GM18868 (cell line): Measurements from ENCODE around the gene CASZ1.

Experiments
- ATAC-seq: cut with Tn5 transposase; IDR thresholded peaks from one replicate; pipeline ENCODE4 v1.9.1; 2021; ENCODE audit warnings: mild to moderate bottlenecking, moderate library complexity; ENCODE audit not compliant: unreplicated experiment

Gene CASZ1

GRCh38 chr1:10734375-10734774, 62.1 kb downstream of the CASZ1 start:
- ATAC-seq: no peak

GRCh38 chr1:10733474-10734366, 62.7 kb downstream of the CASZ1 start:
- peak; percentile 57 for ATAC-seq

DNA sequence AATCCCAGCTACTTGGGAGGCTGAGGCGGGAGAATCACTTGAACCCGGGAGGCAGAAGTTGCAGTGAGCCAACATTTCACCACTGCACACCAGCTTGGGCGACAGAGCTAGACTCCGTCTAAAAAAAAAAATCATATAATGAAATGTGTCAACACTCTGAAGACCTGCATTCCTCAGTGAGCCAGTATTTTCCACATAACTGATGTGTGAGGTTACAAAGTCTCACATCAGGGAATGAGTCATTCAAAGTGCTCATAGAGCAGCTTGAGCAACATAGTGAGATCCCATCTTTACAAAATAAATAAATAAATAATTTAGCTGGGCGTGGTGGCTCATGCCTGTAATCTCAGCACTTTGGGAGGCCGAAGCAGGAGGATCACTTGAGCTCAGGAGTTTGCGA, 65.5 kb downstream of the CASZ1 start:
- no peak for ATAC-seq

GRCh38 chr1:10728595-10729410, 67.6 kb downstream of the CASZ1 start:
- no peak for ATAC-seq

- no peak for ATAC-seq
These were observed 68.7 kb downstream of the CASZ1 start for GRCh38 chr1:10727751-10728232.

- ATAC-seq: no peak
These were observed 70.1 kb downstream of the CASZ1 start for GRCh38 chr1:10726355-10726754.

DNA sequence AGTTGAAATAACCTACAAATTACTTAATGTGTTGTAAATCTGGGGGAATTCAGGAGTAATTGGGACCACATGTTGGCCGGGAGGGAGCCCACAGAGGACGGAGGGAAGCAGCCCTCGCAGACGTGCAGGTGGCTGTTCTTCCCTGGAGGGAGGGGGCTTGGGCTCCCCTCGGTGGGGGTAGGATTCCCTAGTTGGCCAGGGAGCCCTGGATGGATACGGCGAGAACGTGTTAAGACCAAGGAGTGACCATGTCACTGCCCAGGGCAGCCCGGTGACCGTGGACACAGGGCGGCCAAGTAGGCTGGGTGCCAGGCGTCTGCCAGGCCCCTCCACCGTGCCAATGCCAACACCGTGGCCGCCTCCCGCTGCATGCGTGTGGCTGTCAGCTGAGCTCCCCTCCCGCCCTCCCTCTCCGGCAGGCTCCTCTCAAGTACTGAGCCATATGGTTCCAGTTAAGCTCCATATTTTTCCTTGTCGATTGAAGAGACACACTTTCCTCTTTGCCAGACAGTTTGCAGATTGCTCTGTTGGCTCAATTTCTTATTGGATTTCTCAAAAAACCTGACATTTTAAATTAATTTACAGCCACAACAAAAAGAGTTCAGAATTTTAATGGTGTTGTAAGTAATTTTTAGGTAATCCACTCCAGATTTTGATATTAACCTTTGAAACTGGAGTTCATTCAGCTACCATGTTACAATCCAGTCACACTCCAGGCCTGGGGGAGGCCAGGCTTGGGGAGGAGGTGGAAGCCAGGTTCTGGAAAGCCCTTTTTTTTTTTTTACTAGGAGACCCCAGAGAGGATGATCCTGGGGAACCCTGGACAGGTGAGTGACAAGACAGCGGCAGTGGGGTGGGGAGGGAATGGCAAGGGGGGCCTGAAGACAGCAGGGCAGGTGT, 71.2 kb downstream of the CASZ1 start:
- ATAC-seq: no peak

DNA sequence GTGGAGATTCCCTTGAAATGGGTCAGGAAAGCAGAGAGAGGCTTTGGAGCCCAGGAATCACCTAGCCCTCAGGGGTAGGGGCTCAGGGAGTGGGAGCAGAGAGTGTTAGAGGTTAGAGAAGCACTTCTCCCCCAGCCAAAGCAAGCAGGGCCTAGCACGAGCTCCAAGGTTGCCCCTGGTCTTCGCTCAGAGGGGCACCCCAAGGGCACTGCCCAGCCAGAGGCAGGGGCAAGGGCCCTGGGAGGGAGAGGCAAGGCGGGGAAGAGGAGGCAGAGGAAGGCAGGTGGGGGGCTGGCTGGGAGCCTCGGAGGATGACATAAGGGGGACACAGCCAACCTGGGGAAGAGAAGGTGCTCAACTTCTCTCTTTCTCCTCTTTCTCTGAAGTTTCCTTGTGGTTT, 71.9 kb downstream of the CASZ1 start:
- ATAC-seq: no peak

DNA sequence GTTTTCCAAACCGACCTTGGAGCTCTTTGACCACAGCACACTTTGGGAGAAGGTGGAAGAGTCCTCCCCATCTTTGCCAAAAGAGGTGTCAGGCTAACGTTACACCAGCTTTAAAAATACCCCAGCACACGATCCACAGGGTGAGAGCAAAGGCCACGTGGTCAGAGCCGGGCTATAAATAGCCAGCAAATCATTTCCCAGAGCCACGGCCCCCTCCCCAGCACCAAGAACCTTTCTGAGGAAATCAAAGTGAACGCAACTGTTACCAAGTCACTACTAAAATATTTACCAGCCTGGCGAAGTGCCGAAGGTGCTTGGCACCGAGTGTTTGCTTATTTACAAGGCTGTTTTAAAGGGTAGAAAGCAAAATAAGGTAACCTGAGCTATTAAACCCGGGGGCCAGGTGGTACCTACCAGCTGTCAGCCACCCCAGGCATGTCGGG, 72.4 kb downstream of the CASZ1 start:
- no peak for ATAC-seq

DNA sequence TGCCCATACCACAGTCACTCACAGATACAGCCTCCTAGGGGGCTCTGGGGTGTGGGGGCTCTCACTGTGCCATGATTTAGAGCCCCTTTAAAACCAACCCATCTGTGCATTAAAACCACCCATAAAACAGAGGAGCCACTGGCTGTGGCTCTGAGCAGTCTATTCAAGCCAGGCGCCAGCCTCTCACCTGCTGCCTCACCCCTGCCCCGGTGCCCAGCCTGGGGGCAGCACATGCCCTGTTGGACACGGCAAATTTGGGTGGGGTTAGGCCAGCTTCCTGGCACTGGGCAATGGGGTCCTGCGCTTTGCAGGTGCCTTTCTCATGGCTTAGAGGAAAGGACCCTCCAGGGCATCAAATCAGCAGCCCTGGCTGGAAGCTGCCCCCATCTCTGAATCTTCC, 73.1 kb downstream of the CASZ1 start:
- ATAC-seq: no peak

- no peak for ATAC-seq
These were observed 73.6 kb downstream of the CASZ1 start for GRCh38 chr1:10722803-10723202.

DNA sequence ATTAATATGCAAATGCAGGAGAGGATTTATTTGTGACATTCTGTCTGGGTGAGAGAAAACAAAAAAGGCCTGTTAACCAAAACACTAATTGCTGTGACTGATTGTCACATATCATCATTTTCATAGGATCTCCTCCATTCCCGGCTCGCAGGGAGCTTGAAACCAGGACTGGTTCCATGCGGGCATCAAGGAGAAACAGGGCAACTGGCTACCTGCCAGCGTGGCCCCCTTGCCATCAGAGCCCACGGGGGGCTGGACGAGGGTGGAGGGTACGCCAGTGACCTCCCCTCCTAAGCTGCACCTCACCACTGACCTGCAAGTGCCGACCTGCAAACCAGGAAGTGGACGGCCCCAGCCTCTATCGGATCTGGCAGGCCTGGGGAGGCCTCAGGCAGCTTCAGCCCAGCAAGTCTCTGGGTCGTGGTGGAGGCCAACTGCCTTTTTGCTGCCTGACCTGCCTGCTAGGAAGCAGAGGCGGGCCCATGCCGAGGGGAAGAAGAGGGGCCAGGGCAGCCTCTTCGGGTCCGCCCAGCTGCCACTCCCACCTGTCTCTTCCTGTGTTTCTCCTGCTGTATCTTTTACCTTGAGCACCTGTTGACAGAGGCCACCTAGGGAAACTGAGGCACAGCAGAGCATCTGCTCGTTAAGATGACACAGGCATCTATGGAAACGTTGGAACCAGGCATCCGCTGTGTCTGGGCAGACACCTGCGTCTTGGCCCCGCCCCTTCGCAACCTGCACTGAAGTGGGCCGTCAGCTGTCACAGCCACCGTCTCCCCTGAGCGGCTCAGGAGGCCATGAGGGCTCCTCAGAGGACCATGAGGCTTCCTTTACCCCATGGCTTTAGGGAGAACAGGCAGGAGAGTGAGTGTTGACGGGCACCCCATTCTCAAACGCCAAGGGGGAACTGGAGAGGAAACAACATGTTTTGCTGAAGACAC, 74.8 kb downstream of the CASZ1 start:
- ATAC-seq: no peak

GRCh38 chr1:10720635-10721034, 75.8 kb downstream of the CASZ1 start:
- ATAC-seq: no peak

- no peak for ATAC-seq
These were observed 78.4 kb downstream of the CASZ1 start for GRCh38 chr1:10718083-10718415.

DNA sequence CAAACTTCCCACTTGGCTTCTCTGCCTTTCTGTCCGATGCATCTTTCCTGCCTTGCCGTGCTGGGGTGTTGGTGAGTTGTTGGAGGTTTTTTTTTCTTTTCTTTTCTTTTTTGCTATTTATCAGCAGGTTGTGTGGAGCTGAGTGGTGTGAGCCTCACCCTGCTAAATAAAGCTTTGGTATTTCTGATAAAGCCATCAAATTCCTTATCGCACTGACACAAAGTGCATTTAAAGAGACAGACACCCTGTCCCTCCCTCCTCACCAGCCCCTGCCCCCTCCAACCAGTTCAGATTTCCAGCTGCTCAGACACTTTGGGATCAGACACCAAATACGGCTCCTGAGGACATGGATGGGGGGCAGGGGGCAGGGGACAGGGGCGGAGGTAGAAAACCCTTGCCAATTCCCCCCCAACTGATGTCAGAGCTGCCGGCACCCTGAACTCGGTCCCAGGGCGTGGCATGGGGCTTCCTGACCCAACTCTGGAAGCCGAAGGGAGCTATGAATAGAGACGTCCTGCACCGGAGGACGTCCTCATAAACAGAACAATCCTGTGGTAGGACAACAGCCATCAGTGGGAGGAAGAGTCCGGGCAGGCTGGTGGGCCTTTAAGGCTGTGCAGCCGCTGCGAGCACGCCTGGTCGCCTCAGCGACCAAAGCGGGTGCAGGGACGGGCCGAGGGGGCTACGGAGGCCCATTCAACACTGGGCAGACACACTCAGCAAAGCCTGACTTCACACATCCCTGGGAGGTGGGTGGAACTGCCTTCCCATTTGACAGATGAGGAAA, 79.0 kb downstream of the CASZ1 start:
- ATAC-seq: no peak

GRCh38 chr1:10716840-10717239, 79.6 kb downstream of the CASZ1 start:
- no peak for ATAC-seq

GRCh38 chr1:10714337-10715114, 81.9 kb downstream of the CASZ1 start:
- no peak for ATAC-seq

GRCh38 chr1:10713614-10714013, 82.8 kb downstream of the CASZ1 start:
- ATAC-seq: no peak
